G401.6 (cell line): ENCODE results near the gene AMN1.
A peak's percentile ranks its signal among the peaks of the same experiment; 100 is the strongest.
"Not testable (repeated sequence)": the region's sequence is repeated elsewhere in the genome, so short reads cannot be mapped to it uniquely, and the experiment has no call there.

Source experiments
- FAIRE-seq: peaks from 2 replicates; lab custom pipeline; 2012; peaks lifted over from hg19 to GRCh38; lab: Jason Lieb, UNC

AMN1 gene

GRCh38 chr12:31733549-31734432 is 5.0 kb upstream of the AMN1 start:
- not testable (repeated sequence) for FAIRE-seq

GRCh38 chr12:31732926-31733548 is 4.2 kb upstream of the AMN1 start:
- peak; percentile 98 for FAIRE-seq

- FAIRE-seq: not testable (repeated sequence)
These were observed 2.4 kb upstream of the AMN1 start for GRCh38 chr12:31731203-31731602.

GRCh38 chr12:31729705-31730104 is 884 bp upstream of the AMN1 start:
- FAIRE-seq: no peak

GRCh38 chr12:31728289-31728916 is 418 bp downstream of the AMN1 start:
- FAIRE-seq: no peak

GRCh38 chr12:31727192-31727591 is 1.6 kb downstream of the AMN1 start:
- FAIRE-seq: no peak

- no peak for FAIRE-seq
These were observed 2.2 kb downstream of the AMN1 start for GRCh38 chr12:31726575-31726974.

GRCh38 chr12:31724557-31724956 is 4.3 kb downstream of the AMN1 start:
- FAIRE-seq: no peak

GRCh38 chr12:31722580-31722979 is 6.2 kb downstream of the AMN1 start:
- FAIRE-seq: no peak

GRCh38 chr12:31718542-31719198 is 10.2 kb downstream of the AMN1 start:
- not testable (repeated sequence) for FAIRE-seq

GRCh38 chr12:31716998-31717397 is 11.8 kb downstream of the AMN1 start:
- not testable (repeated sequence) for FAIRE-seq

GRCh38 chr12:31715283-31715825 is 13.5 kb downstream of the AMN1 start:
- FAIRE-seq: no peak

GRCh38 chr12:31714406-31715271 is 14.2 kb downstream of the AMN1 start:
- no peak for FAIRE-seq

- FAIRE-seq: no peak
These were observed 15.9 kb downstream of the AMN1 start for GRCh38 chr12:31712877-31713276.

- FAIRE-seq: no peak
These were observed 18.6 kb downstream of the AMN1 start for GRCh38 chr12:31710021-31710818.

GRCh38 chr12:31708118-31708517 is 20.7 kb downstream of the AMN1 start:
- FAIRE-seq: not testable (repeated sequence)

- no peak for FAIRE-seq
These were observed 23.2 kb downstream of the AMN1 start for GRCh38 chr12:31705621-31706020.

- no peak for FAIRE-seq
These were observed 26.8 kb downstream of the AMN1 start for GRCh38 chr12:31702047-31702446.

- FAIRE-seq: not testable (repeated sequence)
These were observed 38.9 kb downstream of the AMN1 start for GRCh38 chr12:31689921-31690320.

GRCh38 chr12:31687101-31687527 is 41.7 kb downstream of the AMN1 start:
- FAIRE-seq: no peak
